Liver (tissue), 9 donors: Measurements from ENCODE around the gene PDE2A. TPM values are rescaled to one million over a fixed set of nuclear protein-coding genes. Genes with fewer than 3 reads are reported as not detected.

Source experiments
- DNase-seq: peaks from one replicate; pipeline ENCODE4 v3.0.0-alpha.2; 2017; ENCODE audit warnings: low spot score
- H3K27ac ChIP-seq, 2 donors: one replicate each; pipeline ENCODE4 v1.7.0; 2013; ENCODE audit warnings: inconsistent platforms in 2 of 2, low read length in 2 of 2, control low read depth in 1 of 2, low read depth in 1 of 2, mild to moderate bottlenecking in 1 of 2
- H3K27me3 ChIP-seq, 4 donors: one replicate each; pipeline versions ENCODE4 v1.6.1 to v1.7.0; 2013; ENCODE audit warnings: low read length in 3 of 4, inconsistent platforms in 1 of 4, mild to moderate bottlenecking in 1 of 4, moderate library complexity in 1 of 4; ENCODE audit not compliant: control insufficient read depth in 4 of 4, insufficient read depth in 4 of 4
- H3K36me3 ChIP-seq, 4 donors: one replicate each; pipeline versions ENCODE4 v1.6.1 to v1.7.0; 2013; ENCODE audit warnings: low read length in 3 of 4, mild to moderate bottlenecking in 3 of 4, low read depth in 1 of 4, moderate library complexity in 1 of 4; ENCODE audit not compliant: control insufficient read depth in 4 of 4, insufficient read depth in 3 of 4
- H3K4me1 ChIP-seq, 4 donors: one replicate each; pipeline versions ENCODE4 v1.6.1 to v1.7.0; 2013; ENCODE audit warnings: low read length in 3 of 4, mild to moderate bottlenecking in 3 of 4, moderate library complexity in 1 of 4; ENCODE audit not compliant: control insufficient read depth in 4 of 4, insufficient read depth in 4 of 4
- H3K4me3 ChIP-seq, 3 donors: one replicate each; pipeline versions ENCODE4 v1.6.1 to v1.7.0; 2013; ENCODE audit warnings: low read length in 3 of 3, control low read depth in 1 of 3, low read depth in 1 of 3, mild to moderate bottlenecking in 1 of 3
- H3K9ac ChIP-seq, 2 donors: one replicate each; pipeline ENCODE4 v1.7.0; 2013; ENCODE audit warnings: low read length in 2 of 2, mild to moderate bottlenecking in 2 of 2, moderate library complexity in 2 of 2, control low read depth in 1 of 2, low read depth in 1 of 2
- H3K9me3 ChIP-seq, 4 donors: one replicate each; pipeline versions ENCODE4 v1.6.1 to v1.7.0; 2013; ENCODE audit warnings: low read length in 3 of 4; ENCODE audit not compliant: control insufficient read depth in 4 of 4
- ATF3 ChIP-seq: IDR thresholded peaks from 2 replicates; pipeline ENCODE4 v1.6.1; 2016; ENCODE audit warnings: antibody characterized with exemption
- CTCF ChIP-seq: fragments of 150-350 bp; IDR thresholded peaks from 2 replicates; pipeline ENCODE4 v1.5.1; 2017; ENCODE audit warnings: improper control_type of control experiment, low read depth, low read length; ENCODE audit not compliant: missing input control
- EGR1 ChIP-seq, 2 donors: IDR thresholded peaks; 2 replicates each; pipeline ENCODE4 v1.6.1; 2016 to 2018; ENCODE audit warnings: antibody characterized with exemption in 2 of 2, low read depth in 2 of 2
- FOXA1 ChIP-seq: IDR thresholded peaks from 2 replicates; pipeline ENCODE4 v1.6.1; 2016; ENCODE audit warnings: antibody characterized with exemption
- FOXA2 ChIP-seq: IDR thresholded peaks from 2 replicates; pipeline ENCODE4 v1.6.1; 2016; ENCODE audit warnings: antibody characterized with exemption
- GABPA ChIP-seq, 2 donors: IDR thresholded peaks in 1 of 2; conservative IDR thresholded peaks in 1 of 2; 2 replicates each; pipeline ENCODE4 v1.6.1; 2016; ENCODE audit warnings: antibody characterized with exemption in 2 of 2, mild to moderate bottlenecking in 1 of 2, moderate library complexity in 1 of 2
- HNF4A ChIP-seq, 2 donors: conservative IDR thresholded peaks; 2 replicates each; pipeline ENCODE4 v1.6.1; 2016; ENCODE audit warnings: antibody characterized with exemption in 2 of 2, mild to moderate bottlenecking in 2 of 2
- HNF4G ChIP-seq: IDR thresholded peaks from 2 replicates; pipeline ENCODE4 v1.6.1; 2016; ENCODE audit warnings: antibody characterized with exemption
- JUND ChIP-seq, 2 donors: IDR thresholded peaks; 2 replicates each; pipeline ENCODE4 v1.6.1; 2016; ENCODE audit warnings: antibody characterized with exemption in 2 of 2
- MAX ChIP-seq: IDR thresholded peaks from 2 replicates; pipeline ENCODE4 v1.6.1; 2016; ENCODE audit warnings: antibody characterized with exemption
- NR2F2 ChIP-seq: IDR thresholded peaks from 2 replicates; pipeline ENCODE4 v1.6.1; 2016; ENCODE audit warnings: antibody characterized with exemption
- RAD21 ChIP-seq, 2 donors: IDR thresholded peaks; 2 replicates each; pipeline ENCODE4 v1.6.1; 2016; ENCODE audit warnings: antibody characterized with exemption in 2 of 2, mild to moderate bottlenecking in 2 of 2
- REST ChIP-seq: IDR thresholded peaks from 2 replicates; pipeline ENCODE4 v1.6.1; 2016; ENCODE audit warnings: antibody characterized with exemption, mild to moderate bottlenecking
- RXRA ChIP-seq, 2 donors: IDR thresholded peaks; 2 replicates each; pipeline ENCODE4 v1.6.1; 2017 to 2018; ENCODE audit warnings: antibody characterized with exemption in 2 of 2, mild to moderate bottlenecking in 1 of 2
- SP1 ChIP-seq: IDR thresholded peaks from 2 replicates; pipeline ENCODE4 v1.6.1; 2018; ENCODE audit warnings: antibody characterized with exemption, mild to moderate bottlenecking
- YY1 ChIP-seq: IDR thresholded peaks from 2 replicates; pipeline ENCODE4 v1.6.1; 2016; ENCODE audit warnings: antibody characterized with exemption, mild to moderate bottlenecking
- ZBTB33 ChIP-seq: IDR thresholded peaks from 2 replicates; pipeline ENCODE4 v1.6.1; 2016; ENCODE audit warnings: antibody characterized with exemption
- WGBS: extraction: QIAGEN DNeasy Blood & Tissue Kit; methylation state at CpG from one replicate; pipeline ENCODE4 v1.1.7; 2013; 5-methylcytosine and 5-hydroxymethylcytosine counted together
- polyA plus RNA-seq, 2 donors: library from polyadenylated mRNA; stranded (reverse) in 1 of 2; unstranded in 1 of 2; fragments of 200-250 nt in 1 of 2; fragments of >200 nt in 1 of 2; fragmentation: Nextera tagmentation in 1 of 2; extraction: Ambion mirVana in 1 of 2; gene quantifications; one replicate each; pipeline versions ENCODE4 v1.2.1 to v1.2.3, GENCODE V29; 2013 to 2015
- total RNA-seq, 2 donors: library from RNA; depleted of rRNA; stranded (reverse); fragments of >200 nt; gene quantifications; one replicate each; pipeline ENCODE4 v1.2.3, GENCODE V29; 2014
- donor health status: healthy.
- donor health status: healthy.
- donor health status: healthy.
- donor health status: healthy.
- donor health status: healthy.

PDE2A gene
- total and polyA plus RNA-seq, 4 donors: 4.3 to 32.8 (median 12.9) TPM

- DNase-seq: no peak
- TF ChIP-seq HNF4A (conservative IDR thresholded peaks at IDR 0.05): no peak
- no peak for TF ChIP-seq EGR1 (IDR thresholded peaks at IDR 0.05; ENCODE audit: low read depth in 2 of 2)
- Histone ChIP-seq H3K36me3 (no peaks in the 10 kb centered on the region), H3K4me3 (no peak overlapping the region), H3K9ac (no peak overlapping the region), H3K27ac (no peak overlapping the region), H3K27me3 (no peaks in the 10 kb centered on the region), H3K4me1 (peaks cover 0 to 14% (median 8%) of the 10 kb centered on the region in 4 donors), H3K9me3 (no peaks in the 10 kb centered on the region)
- WGBS: 95% methylated on average over 3 of the region's 3 CpGs
Measured at GRCh38 chr11:72646024-72646423, 28.2 kb downstream of the PDE2A start.

GRCh38 chr11:72643547-72643946, 30.7 kb downstream of the PDE2A start:
- no peak overlapping the region for H3K9ac ChIP-seq
- no peaks in the 10 kb centered on the region for H3K27me3 ChIP-seq
- no peak overlapping the region for H3K27ac ChIP-seq
- WGBS: 84% methylated on average over 7 of the region's 7 CpGs
- no peak for DNase-seq
- H3K36me3 ChIP-seq: no peaks in the 10 kb centered on the region
- H3K9me3 ChIP-seq: no peaks in the 10 kb centered on the region
- H3K4me1 ChIP-seq: peaks cover 0 to 14% (median 8%) of the 10 kb centered on the region in 4 donors
- no peak overlapping the region for H3K4me3 ChIP-seq
- TF ChIP-seq RAD21 (IDR thresholded peaks at IDR 0.05) (no peak), ATF3 (no peak), JUND (IDR thresholded peaks at IDR 0.05) (no peak), ZBTB33 (no peak), HNF4G (no peak), MAX (no peak), YY1 (no peak), EGR1 (IDR thresholded peaks at IDR 0.05; ENCODE audit: low read depth in 2 of 2) (no peak), NR2F2 (no peak), FOXA2 (no peak), GABPA (IDR thresholded peaks at IDR 0.05 in 1 of 2, conservative IDR thresholded peaks at IDR 0.05 in 1 of 2) (no peak), RXRA (IDR thresholded peaks at IDR 0.05) (no peak), HNF4A (conservative IDR thresholded peaks at IDR 0.05) (no peak), SP1 (no peak), CTCF (no peak), FOXA1 (no peak), REST (no peak)
